Amniotic epithelial cell (primary cell): ENCODE data around the gene FUT3.

Source experiments
- DNase-seq: peaks from one replicate; pipeline ENCODE4 v3.0.0-alpha.2; 2010; ENCODE audit warnings: low read depth

FUT3 gene

DNA sequence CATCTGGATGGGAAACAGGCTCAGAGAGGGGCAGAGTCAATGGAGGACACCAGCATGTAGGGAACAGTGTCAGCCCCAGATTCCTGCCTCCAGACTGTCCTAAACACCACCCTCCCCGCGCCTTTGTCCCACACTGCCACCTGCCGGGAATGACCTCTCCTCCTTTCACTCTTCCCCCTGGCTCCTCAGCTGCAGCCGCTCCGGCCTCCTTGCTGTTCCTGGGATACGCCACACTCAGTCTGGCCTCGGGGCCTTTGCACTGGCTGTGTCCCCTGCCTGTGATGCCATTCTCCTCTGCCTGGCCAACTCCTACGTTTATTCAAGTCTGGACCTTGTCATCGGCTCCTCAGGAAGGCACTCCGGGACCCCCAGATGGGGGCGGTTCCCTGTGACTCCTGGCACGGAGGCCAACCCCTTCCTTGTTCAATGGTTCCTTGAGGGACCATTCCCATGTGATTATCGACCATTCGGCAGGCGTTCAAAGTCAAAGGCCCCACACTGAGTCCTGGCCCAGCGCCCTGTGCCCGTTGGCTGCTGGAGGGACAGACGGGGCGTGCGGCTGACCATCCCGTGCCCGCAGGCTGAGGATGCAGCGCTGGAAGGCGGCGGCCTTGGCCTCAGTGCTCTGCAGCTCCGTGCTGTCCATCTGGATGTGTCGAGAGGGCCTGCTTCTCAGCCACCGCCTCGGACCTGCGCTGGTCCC, 27.5 kb downstream of the FUT3 start:
- DNase-seq = no peak

DNA sequence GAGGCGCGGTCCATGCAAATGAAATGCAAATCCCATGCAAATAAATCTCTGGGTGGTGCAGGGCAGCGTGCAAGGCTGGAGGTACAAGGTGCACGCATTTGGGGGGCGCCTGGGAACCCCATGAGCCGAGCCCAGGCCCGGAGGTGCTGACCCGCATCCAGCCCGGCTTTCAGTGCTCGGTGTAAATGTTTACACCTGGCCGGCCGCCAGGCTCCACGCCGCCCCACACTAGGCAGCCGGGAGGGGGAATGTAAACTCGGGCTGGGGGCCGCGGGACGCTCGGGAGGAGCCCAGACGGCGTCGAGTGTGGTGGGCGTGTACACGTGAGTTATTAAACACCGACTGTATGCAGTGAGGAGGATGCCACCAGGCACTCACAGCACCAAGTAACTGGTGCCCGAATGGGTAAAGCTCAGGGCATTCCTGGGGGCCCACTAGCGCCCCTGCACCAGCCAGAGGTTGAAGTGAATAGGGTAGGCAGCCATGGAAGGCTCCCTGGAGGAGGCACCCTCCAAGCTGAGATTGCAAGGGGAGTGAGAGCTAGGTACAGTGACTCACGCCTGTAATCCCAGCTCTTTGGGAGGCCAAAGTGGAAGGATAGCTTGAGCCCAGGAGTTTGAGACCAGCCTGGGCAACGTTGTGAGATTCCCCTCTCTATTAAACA, 28.9 kb downstream of the FUT3 start:
- DNase-seq = no peak

DNA sequence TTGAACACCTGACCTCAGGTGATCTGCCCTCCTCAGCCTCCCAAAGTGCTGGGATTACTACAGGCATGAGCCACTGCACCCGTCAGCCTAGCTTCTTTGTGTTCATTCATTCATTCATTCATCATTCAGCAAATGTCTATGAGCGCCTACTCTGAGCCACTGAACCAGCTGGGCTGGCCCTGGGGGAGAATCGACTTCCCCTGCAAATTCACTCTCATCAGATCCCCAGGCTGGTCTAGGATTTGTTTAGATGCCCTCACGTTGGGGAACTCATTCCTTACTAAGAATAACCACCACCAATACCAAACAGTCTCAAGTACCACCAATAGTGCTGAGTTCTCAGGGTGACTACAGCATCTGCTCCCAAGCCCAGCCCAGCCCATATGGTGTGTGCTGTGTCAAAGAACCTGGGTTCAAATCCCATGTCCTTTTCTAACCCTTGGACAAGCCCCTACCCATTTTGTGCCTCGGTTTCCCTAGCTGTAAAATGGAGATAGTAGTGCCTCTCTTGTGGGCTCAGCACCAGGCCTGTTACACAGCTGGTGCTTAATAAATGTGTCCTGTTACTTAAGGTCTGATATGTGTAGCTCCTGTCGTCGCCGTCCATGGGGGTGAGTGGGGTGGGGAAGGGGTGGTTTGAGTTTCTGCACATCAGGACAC, 29.6 kb downstream of the FUT3 start:
- no peak for DNase-seq

DNA sequence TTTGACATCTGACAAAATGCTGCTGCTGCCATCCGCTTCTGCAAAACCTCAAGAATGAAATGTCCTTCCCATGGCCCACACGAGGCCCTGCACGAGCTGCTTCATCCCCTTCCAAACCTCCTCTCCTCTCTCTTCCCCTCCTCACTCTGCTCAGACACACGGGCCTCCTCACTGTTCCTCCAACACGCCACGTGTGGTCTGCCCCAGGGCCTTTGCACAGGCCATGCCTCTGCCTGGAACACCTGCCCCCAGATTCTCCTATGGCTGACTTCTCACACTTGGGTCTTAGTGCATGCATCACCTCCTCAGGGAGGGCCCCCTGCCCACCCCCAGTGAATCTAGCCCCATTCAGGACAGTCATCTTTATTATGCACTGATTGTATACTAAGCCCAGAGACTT, 30.5 kb downstream of the FUT3 start:
- no peak for DNase-seq

DNA sequence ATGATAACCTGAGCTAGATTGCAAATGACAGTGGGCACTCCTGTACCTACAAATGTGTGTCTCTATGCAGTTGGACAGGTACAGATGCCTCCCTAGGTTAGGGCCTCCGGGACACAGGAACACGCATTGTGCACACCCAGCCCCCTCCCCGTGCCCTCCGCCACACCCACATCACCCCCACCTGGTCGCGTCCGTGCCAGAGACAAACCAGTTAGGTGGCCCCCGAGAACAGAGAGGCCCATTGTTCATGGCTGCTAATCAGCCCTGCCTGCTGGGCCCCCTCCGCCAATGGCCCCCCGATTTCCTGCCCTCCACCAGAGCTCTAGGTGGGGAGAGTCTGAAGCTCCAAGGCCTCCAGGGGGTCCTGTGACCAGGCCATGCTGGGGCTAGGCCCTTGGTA, 32.7 kb downstream of the FUT3 start:
- no peak for DNase-seq

DNA sequence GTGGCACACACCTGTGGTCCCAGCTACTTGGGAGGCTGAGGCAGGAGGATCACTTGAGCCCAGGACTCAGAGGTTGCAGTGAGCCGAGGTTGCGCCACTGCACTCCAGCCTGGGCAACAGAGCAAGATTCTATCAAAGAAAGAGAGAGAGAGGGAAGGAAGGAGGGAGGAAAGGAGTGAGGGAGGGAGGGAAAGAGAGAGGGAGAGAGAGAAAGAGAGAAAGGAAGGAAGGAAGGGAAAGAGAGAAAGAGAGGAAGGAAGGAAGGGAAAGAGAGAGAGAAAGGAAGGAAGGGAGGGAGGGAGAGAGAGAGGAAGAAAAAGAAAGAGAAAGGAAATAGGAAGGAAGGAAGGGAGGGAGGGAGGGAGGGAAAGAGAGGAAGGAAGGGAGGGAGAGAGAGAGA, 34.0 kb downstream of the FUT3 start:
- DNase-seq = no peak

DNA sequence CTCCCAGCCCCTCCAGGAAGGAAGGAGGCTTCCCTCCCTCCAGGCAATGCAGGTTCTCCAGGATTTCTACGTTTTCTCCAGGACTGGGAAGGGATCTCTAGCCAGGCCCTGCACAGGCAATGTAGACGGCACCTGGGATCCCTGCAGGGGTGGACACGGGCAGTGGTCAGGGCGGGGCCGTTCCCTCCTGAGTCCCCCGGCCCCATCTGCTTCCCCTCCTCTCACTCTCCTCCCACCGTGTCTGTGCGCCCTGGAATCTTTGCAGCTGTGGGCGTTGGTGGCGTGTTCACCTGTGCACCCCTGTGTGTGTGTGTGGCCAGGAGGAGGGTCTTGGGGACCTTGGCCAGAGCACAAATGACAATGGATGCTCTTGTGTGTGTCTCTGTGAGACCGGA, 36.4 kb downstream of the FUT3 start:
- DNase-seq = no peak

DNA sequence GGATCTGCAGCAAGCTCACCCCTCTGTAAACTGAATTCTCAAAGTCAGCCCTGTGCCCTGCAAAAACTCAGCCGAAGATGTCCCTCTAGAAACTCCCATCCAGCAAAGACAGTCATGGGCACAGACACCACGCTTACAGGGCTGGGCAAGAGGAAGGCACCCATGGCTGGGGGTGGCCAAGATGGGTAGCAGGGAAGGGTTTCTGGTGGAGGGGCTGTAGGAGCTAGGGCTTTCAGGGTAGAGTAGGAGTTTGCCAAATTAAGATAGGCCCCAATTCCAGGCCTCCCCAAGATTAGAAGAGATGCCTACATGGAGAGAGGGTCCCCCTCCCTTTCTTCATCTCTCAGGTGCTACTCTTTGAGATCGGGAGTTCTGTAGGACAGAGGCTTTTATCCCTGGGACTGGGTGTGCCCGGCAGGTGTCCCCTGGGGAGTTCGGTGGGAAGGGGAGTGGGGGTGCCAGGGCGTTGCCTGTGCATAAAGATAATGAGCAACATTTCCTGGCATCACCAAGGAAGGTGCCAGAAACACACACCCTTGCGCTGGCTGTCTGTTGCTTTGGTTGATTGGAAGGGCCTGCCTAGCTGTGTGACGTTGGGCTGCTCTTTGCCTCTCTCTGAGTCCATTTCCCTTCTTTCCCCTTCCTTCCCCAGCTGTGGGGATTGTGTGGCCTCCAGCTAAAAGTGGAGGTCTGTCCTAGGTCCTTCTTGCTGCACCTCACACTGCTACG, 37.0 kb downstream of the FUT3 start:
- DNase-seq = no peak

DNA sequence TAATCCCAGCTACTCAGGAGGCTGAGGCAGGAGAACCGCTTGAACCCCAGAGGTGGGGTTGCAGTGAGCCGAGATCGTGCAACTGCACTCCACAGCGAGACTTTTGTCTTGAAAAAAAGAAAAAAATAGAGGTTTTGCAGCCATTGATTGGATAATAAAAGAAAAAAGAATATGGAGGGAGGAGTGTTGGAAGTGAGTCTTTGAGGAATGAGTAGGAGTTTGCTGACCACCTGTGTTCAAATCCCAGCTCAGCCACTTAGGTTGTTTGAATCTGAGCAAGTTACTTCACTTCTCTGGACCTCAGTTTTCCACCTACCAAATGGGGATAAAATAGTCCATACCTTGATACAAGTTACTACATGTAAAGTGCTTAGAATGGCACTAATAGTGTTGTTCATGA, 40.1 kb downstream of the FUT3 start:
- DNase-seq = no peak

DNA sequence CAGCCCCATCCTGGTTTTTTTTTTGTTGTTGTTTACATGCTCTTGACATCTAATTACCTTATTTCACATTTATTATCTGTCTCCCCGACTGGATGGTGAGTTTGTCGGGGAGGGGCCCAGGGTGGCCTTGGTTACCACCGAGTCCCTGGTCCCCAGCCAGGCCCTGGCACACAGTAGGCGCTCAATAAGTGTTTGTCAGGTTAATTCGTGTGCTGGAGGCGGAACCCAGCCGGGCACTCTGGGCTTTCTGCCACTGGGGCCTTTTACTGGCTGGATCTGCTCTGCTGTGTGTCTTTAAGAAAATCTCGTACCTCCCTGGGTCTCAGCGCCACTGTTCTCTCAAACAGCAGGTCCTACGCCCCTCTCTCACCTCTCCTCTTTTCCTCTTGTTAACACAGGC, 41.8 kb downstream of the FUT3 start:
- DNase-seq = no peak

DNA sequence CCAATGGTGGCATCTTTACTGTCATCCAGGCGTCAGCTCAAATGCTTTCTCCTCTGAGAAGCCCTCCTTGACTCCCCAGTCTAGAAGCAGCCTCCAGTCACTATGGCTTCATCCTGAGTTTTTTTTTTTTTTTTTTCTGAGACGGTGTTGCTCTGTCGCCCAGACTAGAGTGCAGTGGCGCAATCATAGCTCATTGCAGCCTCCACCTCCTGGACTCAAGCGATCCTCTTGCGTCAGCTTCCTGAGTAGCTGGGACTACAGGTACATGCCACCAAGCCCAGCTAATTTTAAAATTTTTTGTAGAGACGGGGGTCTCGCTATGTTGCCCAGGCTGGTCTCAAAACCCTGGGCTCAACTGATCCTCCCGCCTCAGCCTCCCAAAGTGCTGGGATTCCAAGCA, 42.2 kb downstream of the FUT3 start:
- peak; percentile 33 for DNase-seq

DNA sequence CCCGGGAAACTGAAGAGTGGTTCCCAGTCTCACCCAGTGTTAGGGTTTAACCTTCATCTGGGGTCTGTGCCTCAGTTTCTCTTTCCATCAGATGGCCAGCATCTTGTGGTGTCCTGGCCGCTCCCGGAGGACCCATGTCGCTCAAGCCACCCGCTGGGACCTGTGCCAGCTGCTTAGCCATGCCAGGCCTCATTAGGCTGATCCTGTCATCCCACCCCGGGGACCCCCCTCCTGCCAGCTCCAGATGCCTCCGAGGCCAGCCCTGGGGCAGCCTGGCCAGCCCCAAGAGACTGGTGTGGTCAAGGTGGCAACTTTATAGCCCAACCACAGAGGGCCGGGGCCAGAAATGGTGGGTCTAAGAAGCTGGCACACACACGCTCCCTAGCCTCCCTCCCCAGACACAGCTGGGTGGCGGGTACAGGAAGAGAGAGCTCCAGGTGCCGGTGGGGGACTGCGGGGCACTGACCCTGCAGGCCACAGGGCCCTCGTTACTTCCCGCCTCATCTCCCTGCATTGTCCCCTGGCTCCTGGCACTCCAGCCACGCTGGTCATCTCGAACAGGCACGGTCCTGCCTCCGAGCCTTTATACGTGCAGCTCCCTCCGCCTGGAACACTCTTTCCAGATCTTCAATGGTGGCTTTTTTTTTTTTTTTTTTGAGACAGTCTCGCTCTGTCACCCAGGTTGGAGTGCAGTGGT, 43.0 kb downstream of the FUT3 start:
- no peak for DNase-seq

DNA sequence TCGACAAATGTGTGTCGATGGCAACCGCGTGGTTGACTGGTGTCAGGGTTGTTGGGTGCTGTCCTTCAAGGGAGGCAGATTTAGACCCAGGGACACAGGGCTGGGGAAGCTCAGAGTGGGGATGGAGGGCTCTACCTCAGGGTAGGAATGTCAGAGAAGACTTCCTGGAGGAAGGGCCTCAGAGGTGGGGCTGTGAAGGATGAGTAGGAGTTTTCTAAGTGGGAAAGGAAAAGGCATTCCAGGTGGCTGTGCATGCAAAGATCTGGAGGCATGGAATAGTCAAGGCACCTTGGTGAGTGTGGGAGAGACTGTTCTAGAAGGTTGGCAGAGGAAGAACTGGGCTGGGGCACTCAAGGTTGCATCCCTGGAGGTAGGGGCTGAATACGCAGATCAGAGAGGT, 44.3 kb downstream of the FUT3 start:
- no peak for DNase-seq

DNA sequence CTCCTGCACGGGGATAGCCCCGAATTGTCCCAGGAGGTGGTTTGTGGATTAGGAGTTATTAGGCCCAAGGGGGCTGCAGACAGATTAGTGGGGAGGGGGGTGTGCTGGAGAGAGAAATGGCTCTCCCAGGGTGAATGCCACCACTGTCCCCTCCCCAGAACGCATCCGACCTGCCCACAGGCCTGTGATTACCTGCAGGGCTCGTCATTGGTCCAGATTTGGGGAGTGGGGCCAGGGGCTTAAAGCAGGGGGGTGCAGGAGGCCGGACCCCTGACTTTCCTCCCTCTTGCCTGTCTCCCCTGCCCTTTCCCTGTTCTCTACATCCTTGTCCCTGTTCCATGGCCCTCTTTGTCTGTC, 45.1 kb downstream of the FUT3 start:
- DNase-seq = no peak

DNA sequence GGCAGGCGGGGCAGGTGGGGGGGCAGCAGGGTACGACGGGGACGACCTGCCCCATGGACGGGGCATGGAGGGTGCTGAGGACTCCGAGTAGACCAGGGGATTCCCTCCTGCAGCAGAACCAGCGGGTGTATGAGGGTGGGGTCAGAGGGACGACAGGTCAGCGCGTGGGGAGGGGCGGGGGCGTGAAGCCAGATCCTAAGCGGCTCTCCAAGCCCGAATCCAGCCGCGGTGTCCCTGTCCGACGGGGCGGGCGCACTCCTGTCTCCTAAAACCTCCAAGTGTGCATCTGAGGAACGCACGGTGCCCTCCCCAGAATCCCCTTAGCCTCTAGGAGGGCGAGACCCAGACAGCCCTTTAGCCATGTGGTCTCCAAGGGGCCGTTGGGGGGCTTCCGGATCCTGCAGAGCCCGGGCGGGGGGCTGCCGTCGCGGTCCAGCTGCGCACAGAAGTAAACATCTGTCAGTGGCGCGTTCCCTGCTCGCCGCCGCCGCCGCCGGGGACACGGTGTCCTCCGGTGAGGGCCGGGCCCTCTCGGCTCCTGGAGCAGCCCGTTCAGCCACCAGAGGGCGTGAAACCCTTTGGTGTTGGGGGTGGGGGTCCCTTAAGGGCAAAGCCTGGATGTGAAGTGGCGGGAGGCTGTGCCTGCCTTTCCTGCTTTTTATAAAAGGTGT, 45.7 kb downstream of the FUT3 start:
- DNase-seq = peak; percentile 27

DNA sequence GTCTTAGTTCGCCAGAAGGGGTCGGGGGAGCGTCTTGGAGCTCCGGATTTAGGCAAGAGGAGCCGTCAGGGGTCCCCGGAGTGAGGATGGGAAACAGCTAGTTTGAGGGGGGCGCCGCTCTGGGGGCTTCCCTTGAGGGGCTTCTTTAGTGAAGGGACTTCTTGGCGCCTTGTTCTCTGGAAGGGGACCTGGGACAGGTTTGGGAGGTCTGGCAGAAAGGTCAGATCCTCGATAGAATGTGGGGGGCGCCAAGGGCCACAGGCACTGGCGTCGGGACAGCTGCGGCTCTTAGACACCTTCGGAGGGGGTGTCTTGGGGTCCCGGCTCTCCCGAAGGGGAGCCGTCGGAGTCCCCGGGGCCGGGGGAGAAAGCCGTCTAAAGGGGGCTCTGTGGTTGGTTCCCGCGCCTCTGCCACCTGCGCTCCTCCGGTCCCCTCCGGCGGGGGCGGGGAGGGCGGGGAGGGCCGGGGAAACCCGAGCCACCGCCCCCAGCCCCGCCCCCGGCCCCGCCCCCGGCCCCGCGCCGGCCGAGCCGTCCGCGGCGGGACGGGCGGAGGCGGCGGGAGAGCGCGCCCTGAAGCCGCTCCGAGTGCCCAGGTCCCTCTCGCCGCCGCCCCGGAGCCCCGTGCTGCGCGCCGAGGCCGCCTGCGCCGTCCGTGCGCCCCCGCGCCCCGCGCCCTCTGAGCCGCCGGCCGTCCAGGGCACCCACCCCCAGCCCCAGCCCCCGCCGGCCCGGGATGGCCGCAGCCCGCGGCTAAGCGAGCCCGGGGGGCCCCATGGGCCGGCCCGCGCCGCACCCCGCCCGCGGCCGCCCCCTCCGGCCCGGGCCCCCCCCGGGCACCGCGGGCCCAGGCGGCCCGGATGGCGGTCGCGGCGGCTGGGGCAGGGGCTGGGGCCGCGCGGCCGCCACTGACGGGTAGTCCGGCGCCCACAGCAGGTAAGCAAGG, 46.5 kb downstream of the FUT3 start, which contains the start of gene NRTN:
TSS of gene NRTN (plus strand) at position 552 of the 946 bp plus-strand sequence. CDS start 19,099 bp downstream, outside the sequence.
- no peak for DNase-seq

DNA sequence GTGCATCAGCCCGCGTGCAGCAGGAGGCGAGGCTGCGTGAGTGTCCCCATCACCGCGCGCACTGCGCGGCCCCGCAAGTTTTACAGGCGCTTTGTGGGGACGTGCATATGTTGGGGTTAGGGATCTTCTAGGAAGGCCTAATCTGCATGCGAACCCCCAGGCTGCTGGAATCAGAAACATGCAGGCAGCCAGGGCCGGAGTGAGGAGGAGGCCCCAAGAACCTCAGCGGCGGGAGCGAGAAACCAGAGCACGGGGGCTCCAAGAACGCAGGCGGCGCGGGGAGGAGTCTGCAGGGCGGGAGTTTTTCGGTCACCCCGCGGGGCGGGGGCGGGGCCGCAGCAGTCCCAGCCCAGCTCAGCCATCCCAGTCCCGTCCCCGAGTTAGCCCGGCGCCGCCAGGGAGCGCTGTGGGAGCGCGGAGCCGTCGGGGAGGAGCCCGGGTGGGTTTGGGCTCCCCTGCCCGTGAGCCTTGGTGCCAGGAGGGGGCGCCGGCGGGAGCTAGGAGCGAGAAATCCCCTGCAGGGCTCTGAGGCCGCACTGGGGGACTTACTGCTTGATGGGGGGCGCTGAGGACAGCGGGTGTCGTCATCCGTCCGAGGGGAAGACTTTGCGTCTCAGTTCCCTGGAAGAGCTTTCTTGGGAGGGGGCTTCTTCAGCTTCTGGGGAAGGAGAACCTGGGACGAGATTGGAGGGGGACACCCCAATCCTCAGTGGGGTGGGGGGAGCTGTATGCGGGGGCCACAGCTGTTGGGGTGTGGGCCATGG, 47.3 kb downstream of the FUT3 start:
- DNase-seq = peak; percentile 70

DNA sequence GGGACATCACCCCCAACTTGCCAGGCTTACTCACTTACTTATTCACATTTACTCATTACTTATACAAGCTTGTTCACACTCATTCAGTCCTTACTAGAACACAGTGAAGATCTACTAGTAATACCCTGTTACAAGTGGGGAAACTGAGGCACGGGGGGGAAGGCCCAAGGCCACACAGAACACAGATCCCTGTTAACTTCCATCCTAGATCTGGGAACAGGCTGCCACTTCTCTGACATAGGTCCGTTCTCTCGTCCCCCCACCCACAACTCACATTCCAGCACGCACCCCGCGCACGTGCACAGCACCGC, 47.9 kb downstream of the FUT3 start:
- DNase-seq = no peak

DNA sequence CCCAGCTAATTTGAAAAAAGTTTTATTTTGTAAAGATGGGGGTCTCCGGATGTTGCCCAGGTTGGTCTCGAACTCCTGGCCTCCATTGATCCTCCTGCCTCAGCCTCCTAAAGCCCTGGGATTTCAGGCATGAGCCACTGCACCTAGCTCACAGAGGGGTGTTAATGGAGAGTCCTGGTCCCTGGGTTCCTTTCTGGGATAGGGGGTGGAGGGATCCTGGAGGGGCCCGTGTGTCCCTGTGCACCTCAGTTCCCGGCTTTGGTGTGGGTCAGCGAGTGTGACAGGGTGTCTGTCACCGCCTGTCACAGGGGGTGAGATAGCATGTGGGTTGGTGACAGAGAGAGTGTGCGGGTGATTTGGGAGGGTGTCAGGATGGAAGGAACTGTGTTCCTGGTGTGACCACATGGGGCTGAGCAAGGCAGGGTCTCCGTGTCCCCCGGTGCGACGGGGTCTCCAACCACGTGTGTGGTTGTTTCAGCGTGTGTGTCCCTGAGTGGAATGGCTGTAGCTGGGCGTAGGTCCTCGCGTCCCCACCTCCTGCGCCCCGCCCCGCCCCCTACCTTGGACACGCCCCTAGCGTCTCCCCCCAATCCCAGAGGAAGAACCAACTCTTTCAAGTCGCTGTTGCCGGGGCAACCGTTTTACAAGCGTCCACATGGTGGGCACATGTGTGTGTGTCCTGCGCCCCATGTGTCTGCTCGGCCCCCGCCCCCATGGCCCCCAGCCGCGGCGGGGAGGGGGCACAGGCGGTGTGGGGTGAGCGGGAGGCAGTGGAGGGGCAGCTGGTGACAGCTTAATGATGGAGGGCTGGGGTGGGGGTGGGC, 49.2 kb downstream of the FUT3 start:
- DNase-seq = peak; percentile 34
